WI38 (cell line): ENCODE data around the gene HTRA3.

Experiments used
- H3K4me3 ChIP-seq: 2 replicates; pipeline ENCODE4 v1.5.1; 2011; ENCODE audit warnings: low read depth, mild to moderate bottlenecking, control low read depth, low read length
- TF ChIP-seq, protein P1 (sequence below): IDR thresholded peaks from 2 replicates; pipeline ENCODE4 v1.5.1; 2012; ENCODE audit warnings: low read depth, mild to moderate bottlenecking, control low read depth, low read length

HTRA3 gene

GRCh38 chr4:8280158-8280875 lies 10.8 kb downstream of the HTRA3 start:
- H3K4me3 ChIP-seq: no peak overlapping the region

GRCh38 chr4:8280876-8281440 lies 11.4 kb downstream of the HTRA3 start:
- TF ChIP-seq, protein P1, sequence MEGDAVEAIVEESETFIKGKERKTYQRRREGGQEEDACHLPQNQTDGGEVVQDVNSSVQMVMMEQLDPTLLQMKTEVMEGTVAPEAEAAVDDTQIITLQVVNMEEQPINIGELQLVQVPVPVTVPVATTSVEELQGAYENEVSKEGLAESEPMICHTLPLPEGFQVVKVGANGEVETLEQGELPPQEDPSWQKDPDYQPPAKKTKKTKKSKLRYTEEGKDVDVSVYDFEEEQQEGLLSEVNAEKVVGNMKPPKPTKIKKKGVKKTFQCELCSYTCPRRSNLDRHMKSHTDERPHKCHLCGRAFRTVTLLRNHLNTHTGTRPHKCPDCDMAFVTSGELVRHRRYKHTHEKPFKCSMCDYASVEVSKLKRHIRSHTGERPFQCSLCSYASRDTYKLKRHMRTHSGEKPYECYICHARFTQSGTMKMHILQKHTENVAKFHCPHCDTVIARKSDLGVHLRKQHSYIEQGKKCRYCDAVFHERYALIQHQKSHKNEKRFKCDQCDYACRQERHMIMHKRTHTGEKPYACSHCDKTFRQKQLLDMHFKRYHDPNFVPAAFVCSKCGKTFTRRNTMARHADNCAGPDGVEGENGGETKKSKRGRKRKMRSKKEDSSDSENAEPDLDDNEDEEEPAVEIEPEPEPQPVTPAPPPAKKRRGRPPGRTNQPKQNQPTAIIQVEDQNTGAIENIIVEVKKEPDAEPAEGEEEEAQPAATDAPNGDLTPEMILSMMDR: no peak
- no peak overlapping the region for H3K4me3 ChIP-seq

More at GRCh38 chr4:8280158-8280875, 10.8 kb downstream of the HTRA3 start:
- TF ChIP-seq, protein P1: no peak

DNA sequence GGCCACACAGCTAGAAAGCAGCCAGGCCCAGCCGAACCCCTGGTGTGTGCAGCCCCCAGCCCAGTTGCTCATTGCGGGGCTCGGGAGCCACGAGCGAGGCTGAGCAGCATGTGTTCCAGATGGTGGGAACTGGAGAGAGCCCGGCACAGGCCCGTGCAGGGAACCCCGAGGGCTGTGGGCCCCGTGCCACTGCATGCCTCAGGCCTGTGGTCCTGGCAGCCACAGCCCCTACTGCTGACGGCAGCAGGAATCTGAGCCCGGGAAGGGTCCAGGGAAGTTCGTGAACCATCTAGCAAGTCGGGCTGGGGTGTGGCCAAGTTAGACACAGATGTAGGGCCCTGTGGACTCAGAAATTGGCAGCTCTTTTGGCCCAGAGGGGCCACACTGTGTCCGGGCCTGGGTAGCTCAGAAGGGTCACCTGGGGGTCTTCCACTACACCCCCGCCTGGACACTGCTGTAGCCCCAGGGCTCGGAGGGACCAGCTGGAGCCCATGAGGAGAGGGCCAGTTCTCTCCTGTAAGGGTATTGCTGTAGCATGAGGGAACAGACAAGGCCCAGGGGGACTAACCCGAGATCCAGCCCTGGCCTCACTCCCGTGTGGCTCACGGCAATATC lies 12.1 kb downstream of the HTRA3 start:
- TF ChIP-seq, protein P1: no peak
- no peak overlapping the region for H3K4me3 ChIP-seq

DNA sequence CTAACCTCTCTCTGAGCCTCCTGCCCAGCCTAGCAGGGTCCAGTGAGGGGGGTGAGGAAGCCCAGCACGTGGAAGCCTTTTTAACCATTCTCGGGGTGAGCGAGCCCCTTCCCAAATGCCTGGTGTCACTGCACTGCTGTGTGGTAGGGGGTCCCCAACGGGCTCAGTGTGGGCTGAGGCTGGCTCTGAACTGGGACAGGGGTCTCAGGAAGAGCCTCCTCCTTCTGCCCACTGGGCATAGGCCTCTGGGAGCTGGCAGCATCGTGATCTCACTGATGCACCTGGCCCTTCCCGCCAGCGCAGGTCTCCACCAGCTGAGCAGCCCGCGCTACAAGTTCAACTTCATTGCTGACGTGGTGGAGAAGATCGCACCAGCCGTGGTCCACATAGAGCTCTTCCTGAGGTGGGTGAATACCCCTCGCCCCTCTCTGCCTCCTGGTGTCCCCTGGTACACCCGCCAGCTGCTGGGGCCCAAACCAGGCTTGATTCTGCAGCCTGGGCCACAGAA lies 12.6 kb downstream of the HTRA3 start:
- H3K4me3 ChIP-seq: no peak overlapping the region
- TF ChIP-seq, protein P1: no peak

DNA sequence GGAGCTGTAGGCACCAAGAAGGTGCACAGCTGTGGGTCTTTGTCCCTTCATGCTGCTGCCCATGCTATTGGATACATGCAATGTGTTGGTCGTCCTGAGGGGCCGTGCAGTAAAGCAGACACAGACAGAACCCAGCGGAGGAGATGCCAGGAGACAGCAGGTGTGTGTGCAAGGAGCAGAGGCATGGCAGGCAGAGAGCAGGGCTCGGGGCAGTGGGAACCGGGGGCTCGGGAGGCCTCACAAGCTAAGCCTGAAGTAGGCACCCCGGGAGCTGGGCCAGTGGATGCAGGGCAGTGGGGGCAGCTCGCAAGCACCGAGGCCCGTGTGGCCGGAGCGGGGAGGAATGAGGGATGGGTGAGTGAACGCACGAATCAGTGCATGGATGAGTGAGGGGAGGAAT lies 13.2 kb downstream of the HTRA3 start:
- TF ChIP-seq, protein P1: no peak
- H3K4me3 ChIP-seq: no peak overlapping the region

DNA sequence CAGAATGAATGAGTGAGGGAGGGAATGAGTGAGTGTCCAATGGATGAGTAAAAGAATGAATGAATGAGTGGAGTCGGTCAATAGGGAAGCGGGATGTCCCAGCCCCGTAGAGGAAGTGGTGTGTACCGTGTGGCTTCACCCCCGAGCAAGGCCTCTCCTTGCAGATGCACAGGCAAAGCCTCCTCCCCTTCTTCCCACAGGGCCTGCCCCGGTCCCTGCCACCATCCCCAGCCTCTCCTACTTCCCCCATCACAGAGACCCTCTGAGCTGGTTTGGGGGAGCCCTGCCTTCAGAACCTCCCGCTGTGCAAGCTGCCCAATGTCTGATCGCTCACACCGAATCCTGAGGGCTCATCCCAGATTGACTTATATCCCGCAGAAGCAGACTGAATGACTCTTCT lies 13.6 kb downstream of the HTRA3 start:
- TF ChIP-seq, protein P1: no peak
- H3K4me3 ChIP-seq: no peak overlapping the region

- no peak overlapping the region for H3K4me3 ChIP-seq
- TF ChIP-seq, protein P1: no peak
Measured at GRCh38 chr4:8283631-8284121, 14.1 kb downstream of the HTRA3 start.
